Stimulated activated naive B cell treated with anti-CD40 and anti-IgM and Interleukin-4, amounts not matched to agents 10 μg/mL and 1 μg/mL and 100 μg/mL, for 72 hours (primary cell): Measurements from ENCODE around the gene UNC93B1.
A peak's percentile ranks its signal among the peaks of the same experiment; 100 is the strongest.
"Not testable (repeated sequence)": the region's sequence is repeated elsewhere in the genome, so short reads cannot be mapped to it uniquely, and the experiment has no call there.

Experiments used
- ATAC-seq, 2 donors: fragments of 150-1000 bp; cut with Tn5 transposase; replicated peaks; 2 replicates each; pipeline ENCODE4 v1.10.0; 2021; ENCODE audit warnings: moderate library complexity in 1 of 2
- DNase-seq: peaks from one replicate; pipeline ENCODE4 v3.0.0; 2021
- H3K27ac Mint-ChIP-seq: one replicate; pipeline ENCODE4 v1.8.0; 2022; ENCODE audit warnings: mild to moderate bottlenecking, mixed read lengths
- H3K27me3 Mint-ChIP-seq, 2 donors: one replicate each; pipeline ENCODE4 v1.8.0; 2022; ENCODE audit warnings: mixed read lengths in 2 of 2
- H3K36me3 Mint-ChIP-seq, 2 donors: one replicate each; pipeline ENCODE4 v1.8.0; 2022; ENCODE audit warnings: mixed read lengths in 2 of 2, mild to moderate bottlenecking in 1 of 2
- H3K4me1 Mint-ChIP-seq, 2 donors: one replicate each; pipeline ENCODE4 v1.8.0; 2022; ENCODE audit warnings: mixed read lengths in 2 of 2, mild to moderate bottlenecking in 1 of 2
- H3K4me3 Mint-ChIP-seq, 2 donors: one replicate each; pipeline ENCODE4 v1.8.0; 2022; ENCODE audit warnings: mild to moderate bottlenecking in 2 of 2, mixed read lengths in 2 of 2, moderate library complexity in 1 of 2
- H3K9me3 Mint-ChIP-seq, 2 donors: one replicate each; pipeline ENCODE4 v1.8.0; 2022; ENCODE audit warnings: mixed read lengths in 2 of 2, mild to moderate bottlenecking in 1 of 2

The UNC93B1 gene

GRCh38 chr11:67983951-67984350 lies 19.9 kb downstream of the UNC93B1 start:
- no peaks in the 10 kb centered on the region for H3K36me3 Mint-ChIP-seq
- H3K9me3 Mint-ChIP-seq = no peaks in the 10 kb centered on the region
- no peak overlapping the region for H3K4me3 Mint-ChIP-seq
- no peak overlapping the region for H3K27ac Mint-ChIP-seq
- H3K27me3 Mint-ChIP-seq = peaks cover 11 to 17% of the 10 kb centered on the region in 2 donors
- ATAC-seq (no peak), DNase-seq (no peak)
- H3K4me1 Mint-ChIP-seq = no peaks in the 10 kb centered on the region

GRCh38 chr11:67982255-67982857 lies 21.5 kb downstream of the UNC93B1 start:
- H3K9me3 Mint-ChIP-seq, H3K4me3 Mint-ChIP-seq, H3K36me3 Mint-ChIP-seq, H3K4me1 Mint-ChIP-seq, H3K27ac Mint-ChIP-seq, DNase-seq, ATAC-seq: not testable (repeated sequence)
- H3K27me3 Mint-ChIP-seq = peaks cover 18 to 27% of the 10 kb centered on the region in 2 donors

GRCh38 chr11:67981226-67981625 lies 22.7 kb downstream of the UNC93B1 start:
- H3K27me3 Mint-ChIP-seq = peaks cover 23 to 35% of the 10 kb centered on the region in 2 donors
- H3K36me3 Mint-ChIP-seq, ATAC-seq, H3K27ac Mint-ChIP-seq, H3K4me3 Mint-ChIP-seq, H3K9me3 Mint-ChIP-seq, H3K4me1 Mint-ChIP-seq, DNase-seq: not testable (repeated sequence)

GRCh38 chr11:67978766-67979418 lies 25.0 kb downstream of the UNC93B1 start:
- H3K4me3 Mint-ChIP-seq, H3K4me1 Mint-ChIP-seq, ATAC-seq, H3K9me3 Mint-ChIP-seq, H3K36me3 Mint-ChIP-seq, H3K27ac Mint-ChIP-seq, DNase-seq: not testable (repeated sequence)
- peaks cover 27 to 45% of the 10 kb centered on the region in 2 donors for H3K27me3 Mint-ChIP-seq

- H3K36me3 Mint-ChIP-seq, H3K4me1 Mint-ChIP-seq, H3K27ac Mint-ChIP-seq, DNase-seq, H3K9me3 Mint-ChIP-seq, ATAC-seq, H3K4me3 Mint-ChIP-seq: not testable (repeated sequence)
- peaks cover 34 to 48% of the 10 kb centered on the region in 2 donors for H3K27me3 Mint-ChIP-seq
Measured at GRCh38 chr11:67974746-67975145, 29.2 kb downstream of the UNC93B1 start.

GRCh38 chr11:67965830-67966348 lies 38.0 kb downstream of the UNC93B1 start:
- H3K36me3 Mint-ChIP-seq, ATAC-seq, H3K4me3 Mint-ChIP-seq, H3K4me1 Mint-ChIP-seq, H3K27ac Mint-ChIP-seq, DNase-seq, H3K9me3 Mint-ChIP-seq: not testable (repeated sequence)
- H3K27me3 Mint-ChIP-seq = peaks cover 11% of the 10 kb centered on the region in 2 donors

- not testable (repeated sequence) for H3K4me1 Mint-ChIP-seq
Measured at GRCh38 chr11:67964746-67965145, 39.2 kb downstream of the UNC93B1 start.

GRCh38 chr11:67963879-67964278 lies 40.0 kb downstream of the UNC93B1 start:
- ATAC-seq, H3K27ac Mint-ChIP-seq, H3K9me3 Mint-ChIP-seq, DNase-seq, H3K4me1 Mint-ChIP-seq, H3K36me3 Mint-ChIP-seq, H3K4me3 Mint-ChIP-seq: not testable (repeated sequence)
- H3K27me3 Mint-ChIP-seq = peaks cover 14 to 28% of the 10 kb centered on the region in 2 donors

More at GRCh38 chr11:67964746-67965145, 39.2 kb downstream of the UNC93B1 start:
- H3K36me3 Mint-ChIP-seq, H3K9me3 Mint-ChIP-seq, DNase-seq, H3K27ac Mint-ChIP-seq, H3K4me3 Mint-ChIP-seq, ATAC-seq: not testable (repeated sequence)
- H3K27me3 Mint-ChIP-seq = peaks cover 11 to 21% of the 10 kb centered on the region in 2 donors

- H3K27me3 Mint-ChIP-seq = peaks cover 15 to 35% of the 10 kb centered on the region in 2 donors
- not testable (repeated sequence) for DNase-seq, ATAC-seq, H3K36me3 Mint-ChIP-seq, H3K27ac Mint-ChIP-seq, H3K4me1 Mint-ChIP-seq, H3K9me3 Mint-ChIP-seq, H3K4me3 Mint-ChIP-seq
Measured at GRCh38 chr11:67963217-67963616, 40.7 kb downstream of the UNC93B1 start.

- ATAC-seq, H3K36me3 Mint-ChIP-seq, H3K9me3 Mint-ChIP-seq, DNase-seq: not testable (repeated sequence)
- Mint-ChIP-seq H3K27ac (peak overlapping the region; percentile 37), H3K27me3 (peaks cover 51 to 84% of the 10 kb centered on the region in 2 donors), H3K4me1 (peaks cover 13 to 24% of the 10 kb centered on the region in 2 donors), H3K4me3 (peak overlapping the region; percentile 63 to 65)
Measured at GRCh38 chr11:67956236-67956635, 47.7 kb downstream of the UNC93B1 start.

- H3K9me3 Mint-ChIP-seq, H3K36me3 Mint-ChIP-seq: not testable (repeated sequence)
- peaks cover 13 to 24% of the 10 kb centered on the region in 2 donors for H3K4me1 Mint-ChIP-seq
- ATAC-seq (peak; percentile 75 to 82), DNase-seq (peak; percentile 68)
- H3K27ac Mint-ChIP-seq = peak overlapping the region; percentile 82
- peak overlapping the region; percentile 90 for H3K4me3 Mint-ChIP-seq
- H3K27me3 Mint-ChIP-seq = peaks cover 50 to 82% of the 10 kb centered on the region in 2 donors
Measured at GRCh38 chr11:67955461-67956007, 48.4 kb downstream of the UNC93B1 start.

- Mint-ChIP-seq H3K27me3 (peaks cover 54 to 82% of the 10 kb centered on the region in 2 donors), H3K4me1 (peaks cover 13 to 24% of the 10 kb centered on the region in 2 donors), H3K4me3 (peak overlapping the region; percentile 90)
- H3K9me3 Mint-ChIP-seq, DNase-seq, ATAC-seq, H3K36me3 Mint-ChIP-seq, H3K27ac Mint-ChIP-seq: not testable (repeated sequence)
Measured at GRCh38 chr11:67954971-67955370, 48.9 kb downstream of the UNC93B1 start.

- not testable (repeated sequence) for DNase-seq, H3K27ac Mint-ChIP-seq, H3K36me3 Mint-ChIP-seq, H3K9me3 Mint-ChIP-seq, ATAC-seq
- Mint-ChIP-seq H3K4me1 (peaks cover 13 to 24% of the 10 kb centered on the region in 2 donors), H3K4me3 (peak overlapping the region; percentile 90), H3K27me3 (peaks cover 50 to 77% of the 10 kb centered on the region in 2 donors)
Measured at GRCh38 chr11:67954251-67954650, 49.6 kb downstream of the UNC93B1 start.

GRCh38 chr11:67950705-67951104 lies 53.2 kb downstream of the UNC93B1 start:
- not testable (repeated sequence) for H3K36me3 Mint-ChIP-seq, H3K9me3 Mint-ChIP-seq, DNase-seq, H3K4me3 Mint-ChIP-seq, ATAC-seq, H3K27ac Mint-ChIP-seq
- peaks cover 8 to 14% of the 10 kb centered on the region in 2 donors for H3K4me1 Mint-ChIP-seq
- H3K27me3 Mint-ChIP-seq = peaks cover 34 to 52% of the 10 kb centered on the region in 2 donors
